ENCODE data around the gene SLC25A30.

Gene SLC25A30

GRCh38 chr13:45417790-45418534 lies at the start of gene SLC25A30:
TSS of gene SLC25A30 (minus strand) at chr13:45418373. CDS start at chr13:45411425, 6,948 bp downstream.
- H3K36me3 ChIP-seq (ENCODE audit: insufficient read depth, low read length), result no peaks in the 10 kb centered on the region
- peak within 1 kb of the TSS; percentile 97 for H3K27ac ChIP-seq (ENCODE audit: low read depth, low read length)
- peak within 1 kb of the TSS; percentile 80 for H3K9ac ChIP-seq (ENCODE audit: low read length)
- no peaks in the 10 kb centered on the region for H3K9me3 ChIP-seq (ENCODE audit: low read length)
- no peaks in the 10 kb centered on the region for H3K27me3 ChIP-seq (ENCODE audit: control insufficient read depth in 1 of 2, insufficient read depth in 2 of 2, low read length in 2 of 2)
- peak within 1 kb of the TSS; percentile 65 to 86 for H3K4me3 ChIP-seq (ENCODE audit: low read depth in 1 of 2, low read length in 2 of 2)
- peaks cover 20% of the 10 kb centered on the region for H3K4me1 ChIP-seq (ENCODE audit: insufficient read depth, low read length)

GRCh38 chr13:45466359-45466758 lies 48.2 kb upstream of the SLC25A30 start:
- H3K4me3 ChIP-seq (ENCODE audit: low read depth in 1 of 2, low read length in 2 of 2), result no peak overlapping the region

GRCh38 chr13:45464687-45465453 lies 46.7 kb upstream of the SLC25A30 start, which contains the start of gene COG3:
TSS of gene COG3 (plus strand) at chr13:45464939. CDS start at chr13:45465037, 98 bp downstream.
- peaks cover 15% of the 10 kb centered on the region for H3K4me1 ChIP-seq (ENCODE audit: insufficient read depth, low read length)
- H3K9me3 ChIP-seq (ENCODE audit: low read length), result no peaks in the 10 kb centered on the region
- peak within 1 kb of the TSS; percentile 87 to 90 for H3K4me3 ChIP-seq (ENCODE audit: low read depth in 1 of 2, low read length in 2 of 2)
- H3K27me3 ChIP-seq (ENCODE audit: control insufficient read depth in 1 of 2, insufficient read depth in 2 of 2, low read length in 2 of 2), result no peaks in the 10 kb centered on the region
- peak within 1 kb of the TSS; percentile 74 for H3K9ac ChIP-seq (ENCODE audit: low read length)
- no peaks in the 10 kb centered on the region for H3K36me3 ChIP-seq (ENCODE audit: insufficient read depth, low read length)
- H3K27ac ChIP-seq (ENCODE audit: low read depth, low read length), result peak within 1 kb of the TSS; percentile 96

More at GRCh38 chr13:45466359-45466758, 48.2 kb upstream of the SLC25A30 start:
- H3K9me3 ChIP-seq (ENCODE audit: low read length), result no peaks in the 10 kb centered on the region
- H3K9ac ChIP-seq (ENCODE audit: low read length), result no peak overlapping the region
- no peaks in the 10 kb centered on the region for H3K27me3 ChIP-seq (ENCODE audit: control insufficient read depth in 1 of 2, insufficient read depth in 2 of 2, low read length in 2 of 2)
- peaks cover 15% of the 10 kb centered on the region for H3K4me1 ChIP-seq (ENCODE audit: insufficient read depth, low read length)
- no peak overlapping the region for H3K27ac ChIP-seq (ENCODE audit: low read depth, low read length)
- H3K36me3 ChIP-seq (ENCODE audit: insufficient read depth, low read length), result no peaks in the 10 kb centered on the region

GRCh38 chr13:45464141-45464686 lies 46.0 kb upstream of the SLC25A30 start:
- Histone ChIP-seq H3K4me3 (ENCODE audit: low read depth in 1 of 2, low read length in 2 of 2) (peak overlapping the region; percentile 87 to 90), H3K36me3 (ENCODE audit: insufficient read depth, low read length) (no peaks in the 10 kb centered on the region), H3K27me3 (ENCODE audit: control insufficient read depth in 1 of 2, insufficient read depth in 2 of 2, low read length in 2 of 2) (no peaks in the 10 kb centered on the region), H3K9ac (ENCODE audit: low read length) (peak overlapping the region; percentile 74), H3K9me3 (ENCODE audit: low read length) (no peaks in the 10 kb centered on the region), H3K27ac (ENCODE audit: low read depth, low read length) (peak overlapping the region; percentile 62), H3K4me1 (ENCODE audit: insufficient read depth, low read length) (peaks cover 15% of the 10 kb centered on the region)

- H3K4me3 ChIP-seq (ENCODE audit: low read depth in 1 of 2, low read length in 2 of 2), result no peak overlapping the region
- H3K9ac ChIP-seq (ENCODE audit: low read length), result no peak overlapping the region
- H3K27me3 ChIP-seq (ENCODE audit: control insufficient read depth in 1 of 2, insufficient read depth in 2 of 2, low read length in 2 of 2), result no peaks in the 10 kb centered on the region
- H3K36me3 ChIP-seq (ENCODE audit: insufficient read depth, low read length), result no peaks in the 10 kb centered on the region
- no peaks in the 10 kb centered on the region for H3K4me1 ChIP-seq (ENCODE audit: insufficient read depth, low read length)
- H3K9me3 ChIP-seq (ENCODE audit: low read length), result no peaks in the 10 kb centered on the region
- H3K27ac ChIP-seq (ENCODE audit: low read depth, low read length), result no peak overlapping the region
Observed at GRCh38 chr13:45456196-45456972, 38.2 kb upstream of the SLC25A30 start.

GRCh38 chr13:45454204-45454603 lies 36.0 kb upstream of the SLC25A30 start:
- H3K4me3 ChIP-seq (ENCODE audit: low read depth in 1 of 2, low read length in 2 of 2), result no peak overlapping the region
- no peaks in the 10 kb centered on the region for H3K9me3 ChIP-seq (ENCODE audit: low read length)
- no peaks in the 10 kb centered on the region for H3K27me3 ChIP-seq (ENCODE audit: control insufficient read depth in 1 of 2, insufficient read depth in 2 of 2, low read length in 2 of 2)
- no peaks in the 10 kb centered on the region for H3K4me1 ChIP-seq (ENCODE audit: insufficient read depth, low read length)
- no peak overlapping the region for H3K9ac ChIP-seq (ENCODE audit: low read length)
- H3K27ac ChIP-seq (ENCODE audit: low read depth, low read length), result no peak overlapping the region
- no peaks in the 10 kb centered on the region for H3K36me3 ChIP-seq (ENCODE audit: insufficient read depth, low read length)

- Histone ChIP-seq H3K4me1 (ENCODE audit: insufficient read depth, low read length) (no peaks in the 10 kb centered on the region), H3K4me3 (ENCODE audit: low read depth in 1 of 2, low read length in 2 of 2) (no peak overlapping the region), H3K36me3 (ENCODE audit: insufficient read depth, low read length) (no peaks in the 10 kb centered on the region), H3K9me3 (ENCODE audit: low read length) (no peaks in the 10 kb centered on the region), H3K27me3 (ENCODE audit: control insufficient read depth in 1 of 2, insufficient read depth in 2 of 2, low read length in 2 of 2) (no peaks in the 10 kb centered on the region), H3K27ac (ENCODE audit: low read depth, low read length) (no peak overlapping the region), H3K9ac (ENCODE audit: low read length) (no peak overlapping the region)
Observed at GRCh38 chr13:45451282-45451681, 33.1 kb upstream of the SLC25A30 start.

- Histone ChIP-seq H3K4me1 (ENCODE audit: insufficient read depth, low read length) (no peaks in the 10 kb centered on the region), H3K4me3 (ENCODE audit: low read depth in 1 of 2, low read length in 2 of 2) (no peak overlapping the region), H3K9me3 (ENCODE audit: low read length) (no peaks in the 10 kb centered on the region), H3K36me3 (ENCODE audit: insufficient read depth, low read length) (no peaks in the 10 kb centered on the region), H3K9ac (ENCODE audit: low read length) (no peak overlapping the region), H3K27me3 (ENCODE audit: control insufficient read depth in 1 of 2, insufficient read depth in 2 of 2, low read length in 2 of 2) (no peaks in the 10 kb centered on the region), H3K27ac (ENCODE audit: low read depth, low read length) (no peak overlapping the region)
Observed at GRCh38 chr13:45448965-45449559, 30.9 kb upstream of the SLC25A30 start.

GRCh38 chr13:45447050-45447661 lies 29.0 kb upstream of the SLC25A30 start:
- H3K9ac ChIP-seq (ENCODE audit: low read length), result no peak overlapping the region
- no peak overlapping the region for H3K27ac ChIP-seq (ENCODE audit: low read depth, low read length)
- no peaks in the 10 kb centered on the region for H3K36me3 ChIP-seq (ENCODE audit: insufficient read depth, low read length)
- H3K9me3 ChIP-seq (ENCODE audit: low read length), result no peaks in the 10 kb centered on the region
- no peaks in the 10 kb centered on the region for H3K4me1 ChIP-seq (ENCODE audit: insufficient read depth, low read length)
- H3K4me3 ChIP-seq (ENCODE audit: low read depth in 1 of 2, low read length in 2 of 2), result no peak overlapping the region
- H3K27me3 ChIP-seq (ENCODE audit: control insufficient read depth in 1 of 2, insufficient read depth in 2 of 2, low read length in 2 of 2), result no peaks in the 10 kb centered on the region

- H3K9ac ChIP-seq (ENCODE audit: low read length), result no peak overlapping the region
- H3K9me3 ChIP-seq (ENCODE audit: low read length), result no peaks in the 10 kb centered on the region
- H3K27ac ChIP-seq (ENCODE audit: low read depth, low read length), result no peak overlapping the region
- H3K4me3 ChIP-seq (ENCODE audit: low read depth in 1 of 2, low read length in 2 of 2), result no peak overlapping the region
- H3K36me3 ChIP-seq (ENCODE audit: insufficient read depth, low read length), result no peaks in the 10 kb centered on the region
- no peaks in the 10 kb centered on the region for H3K27me3 ChIP-seq (ENCODE audit: control insufficient read depth in 1 of 2, insufficient read depth in 2 of 2, low read length in 2 of 2)
- H3K4me1 ChIP-seq (ENCODE audit: insufficient read depth, low read length), result no peaks in the 10 kb centered on the region
Observed at GRCh38 chr13:45446181-45446580, 28.0 kb upstream of the SLC25A30 start.

Measured in muscle layer of colon (tissue), 2 donors.